ENCODE data around the gene RAF1.

- no peak for TF ChIP-seq CTCF (IDR thresholded peaks at IDR 0.05 in 4 of 5, conservative IDR thresholded peaks at IDR 0.05 in 1 of 5)
- no peak for TF ChIP-seq POLR2A (IDR thresholded peaks at IDR 0.05)
Observed at GRCh38 chr3:12655701-12656100, 8.2 kb downstream of the RAF1 start.
